Posterior cingulate gyrus (tissue), 11 donors: ENCODE measurements around the gene SLC16A4.
A peak's percentile ranks its signal among the peaks of the same experiment; 100 is the strongest.
"Not testable (repeated sequence)": the region's sequence is repeated elsewhere in the genome, so short reads cannot be mapped to it uniquely, and the experiment has no call there.

Experiments
- DNase-seq, 10 donors: peaks; one replicate each; pipeline versions ENCODE4 v3.0.0 to v3.0.0-alpha.2; 2020 to 2021; ENCODE audit warnings: mixed read lengths in 3 of 10
- intact Hi-C: fragments of 100-400 bp; cut with DNase I; formaldehyde crosslinking; loops from one replicate; pipeline ENCODE4 v1.15.1; 2023

The SLC16A4 gene

DNA sequence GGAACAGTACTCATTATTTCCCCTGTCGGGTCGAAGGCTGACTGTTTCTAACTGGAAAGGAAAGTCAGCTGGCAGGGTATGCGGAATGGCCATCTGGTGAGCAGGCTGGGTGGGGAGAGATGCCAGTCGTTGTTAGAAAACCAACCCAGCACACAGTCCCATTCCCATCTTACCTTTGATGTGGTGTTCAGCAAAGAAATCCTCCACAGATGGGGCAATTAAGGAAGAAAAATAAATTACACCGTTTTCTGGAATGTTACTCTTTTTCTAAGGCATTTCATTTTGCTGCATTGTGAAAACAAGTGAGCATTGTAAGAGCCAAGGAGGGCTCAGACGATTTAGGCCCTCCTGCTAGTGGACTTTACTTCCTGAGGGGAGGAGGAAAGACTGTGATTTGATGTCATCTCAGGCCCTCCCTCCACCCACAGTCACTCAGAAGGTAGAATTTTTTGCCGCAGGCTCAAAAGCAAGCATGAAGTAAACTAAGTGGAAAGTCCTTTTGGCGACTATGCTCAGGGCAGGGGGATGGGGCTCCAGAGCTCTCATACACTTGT lies at the start of gene SLC16A4:
TSS of gene SLC16A4 (minus strand) at position 335 of the 554 bp plus-strand sequence. CDS start 1,703 bp downstream, outside the sequence.
- no peak for DNase-seq
- intact Hi-C loops, result no loop called here

DNA sequence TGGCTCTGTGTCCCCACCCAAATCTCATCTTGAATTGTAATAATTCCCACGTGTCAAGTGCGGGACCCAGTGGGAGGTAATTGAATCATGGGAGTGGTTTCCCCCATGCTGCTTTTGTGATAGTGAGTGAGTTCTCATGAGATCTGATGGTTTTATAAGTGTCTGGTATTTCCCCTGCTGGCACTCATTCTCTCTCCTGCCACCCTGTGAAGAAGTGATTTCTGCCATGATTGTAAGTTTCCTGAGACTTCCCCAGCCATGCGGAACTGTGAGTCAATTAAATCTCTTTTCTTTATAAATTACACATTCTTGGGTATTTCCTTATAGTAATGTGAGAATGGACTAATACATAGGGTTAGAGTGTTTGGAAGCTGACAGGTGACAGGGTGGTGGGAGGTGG lies 49.0 kb upstream of the SLC16A4 start:
- intact Hi-C loops, result not testable (repeated sequence)

DNA sequence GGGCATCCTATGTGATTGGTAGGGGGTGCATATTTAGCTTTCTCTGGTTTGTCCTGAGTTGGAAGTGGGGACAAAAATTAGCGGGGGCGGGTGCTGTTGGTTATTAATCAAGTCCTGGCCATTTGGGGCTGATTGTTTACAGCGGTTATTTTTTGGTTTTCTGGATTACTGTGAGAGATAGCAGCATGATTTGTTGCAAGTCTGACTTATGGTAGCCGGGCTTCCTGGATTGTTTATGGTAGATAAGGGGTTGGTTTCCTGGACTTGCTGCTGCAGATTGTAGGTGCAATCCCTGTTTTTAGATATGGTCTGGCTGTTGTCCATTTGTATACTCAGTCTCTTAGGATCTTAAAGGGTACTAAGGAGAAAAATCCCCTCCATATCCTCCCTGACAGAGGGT lies 48.1 kb upstream of the SLC16A4 start:
- intact Hi-C loops, result no loop called here
- DNase-seq, result no peak

More for the DNA sequence above, 49.0 kb upstream of the SLC16A4 start:
- DNase-seq, result not testable (repeated sequence)

DNA sequence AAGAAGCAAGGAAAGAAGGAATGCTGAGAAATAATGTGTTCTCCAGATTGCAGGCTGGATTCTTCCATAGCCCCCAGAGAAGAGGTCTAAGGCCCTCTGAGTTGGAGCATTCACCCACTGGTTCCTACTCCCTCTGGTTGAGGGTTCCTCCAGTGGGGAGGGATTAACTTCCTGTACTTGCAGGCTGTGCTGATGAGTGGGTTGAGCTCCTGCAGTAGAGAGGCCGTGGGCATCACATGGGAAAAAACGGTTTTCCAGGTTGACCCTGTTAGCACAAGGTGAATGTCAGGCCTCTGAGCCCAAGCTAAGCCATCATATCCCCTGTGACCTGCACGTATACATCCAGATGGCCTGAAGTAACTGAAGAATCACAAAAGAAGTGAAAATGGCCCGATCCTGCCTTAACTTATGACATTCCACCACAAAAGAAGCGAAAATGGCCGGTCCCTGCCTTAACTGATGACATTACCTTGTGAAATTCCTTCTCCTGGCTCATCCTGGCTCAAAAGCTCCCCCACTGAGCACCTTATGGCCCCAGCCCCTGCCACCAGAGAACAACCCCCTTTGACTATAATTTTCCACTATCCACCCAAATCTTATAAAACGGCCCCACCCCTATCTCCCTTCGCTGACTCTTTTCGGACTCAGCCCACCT lies 46.9 kb upstream of the SLC16A4 start:
- DNase-seq, intact Hi-C loops: not testable (repeated sequence)

DNA sequence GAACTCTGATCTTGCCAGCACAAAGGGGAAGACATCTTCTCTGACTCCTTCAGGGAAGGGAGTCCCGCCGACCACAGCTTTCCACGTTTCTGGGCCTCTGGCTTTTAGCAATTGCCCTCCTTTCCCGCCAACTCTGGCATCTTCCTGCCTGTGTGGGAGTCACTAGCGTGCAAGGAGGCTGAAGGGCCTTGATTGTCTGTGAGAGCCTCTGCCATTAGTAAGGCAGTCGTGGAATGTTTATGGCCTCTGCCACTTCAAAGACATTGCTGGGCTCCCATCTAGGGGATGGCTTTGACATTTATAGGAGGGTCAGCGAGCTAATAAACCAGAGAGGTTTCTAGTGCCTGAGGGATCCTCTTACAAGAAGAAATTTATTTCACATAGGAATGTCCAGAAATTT lies 45.8 kb upstream of the SLC16A4 start:
- no peak for DNase-seq
- intact Hi-C loops, result no loop called here

DNA sequence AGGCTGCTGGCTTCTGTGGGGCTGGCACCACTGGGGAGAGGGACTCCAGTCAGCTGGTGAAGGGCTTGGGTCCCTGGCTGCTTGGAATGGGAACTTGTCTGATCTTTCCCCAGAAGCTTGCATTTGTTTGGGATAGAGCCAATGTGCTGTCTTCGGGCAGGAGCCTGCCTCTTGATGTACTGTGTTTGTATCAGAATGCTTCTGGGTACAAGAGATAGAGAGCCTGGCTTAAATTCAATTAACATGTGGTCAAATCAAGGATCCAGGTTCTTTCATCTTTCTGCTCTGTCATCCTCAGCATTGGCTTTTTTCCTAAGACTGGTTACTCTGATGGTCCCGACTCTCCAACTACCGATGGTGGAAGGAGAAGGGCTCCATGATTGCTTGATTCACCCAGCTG lies 44.1 kb upstream of the SLC16A4 start:
- no peak for DNase-seq
- intact Hi-C loops, result no loop called here

DNA sequence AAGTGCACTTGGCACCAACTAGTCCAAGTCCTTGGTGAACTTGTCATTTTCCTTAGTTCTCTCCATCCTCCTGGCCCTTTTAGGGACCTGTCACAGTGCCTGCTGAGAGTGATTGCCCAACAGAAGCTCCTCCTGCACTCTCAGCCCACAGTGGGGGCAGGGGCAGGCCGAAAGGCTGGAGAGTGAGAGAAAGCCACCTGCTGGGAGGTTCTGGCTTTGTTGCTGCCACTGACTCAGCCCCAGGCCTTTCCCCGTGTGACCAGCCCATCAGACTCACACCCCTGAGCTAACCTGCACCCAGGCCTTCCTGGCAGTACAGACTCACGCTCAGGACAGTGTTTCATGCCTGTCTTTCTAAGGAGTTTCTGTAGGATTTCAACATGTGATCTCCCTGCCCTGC lies 43.0 kb upstream of the SLC16A4 start:
- DNase-seq, result no peak
- intact Hi-C loops, result no loop called here

DNA sequence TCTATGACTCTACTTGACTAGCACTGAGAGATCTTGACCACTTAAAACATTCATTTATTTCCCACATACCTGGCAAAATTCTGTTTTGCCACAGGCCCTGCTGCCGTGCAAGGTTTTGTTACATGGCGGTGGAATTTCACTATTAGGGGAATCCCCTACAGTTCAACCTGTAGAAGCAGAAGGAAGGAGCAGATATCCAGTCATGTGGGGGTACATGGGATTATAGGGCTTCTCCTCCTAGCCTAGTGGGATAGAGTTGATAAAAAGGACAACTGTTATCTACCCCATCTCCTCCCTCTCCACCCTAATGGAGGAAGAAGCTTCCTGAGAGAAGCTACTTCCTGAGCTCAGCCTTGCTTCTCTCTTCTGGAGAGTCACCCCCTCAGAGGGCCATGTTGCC lies 42.4 kb upstream of the SLC16A4 start:
- intact Hi-C loops, result no loop called here
- DNase-seq, result no peak

DNA sequence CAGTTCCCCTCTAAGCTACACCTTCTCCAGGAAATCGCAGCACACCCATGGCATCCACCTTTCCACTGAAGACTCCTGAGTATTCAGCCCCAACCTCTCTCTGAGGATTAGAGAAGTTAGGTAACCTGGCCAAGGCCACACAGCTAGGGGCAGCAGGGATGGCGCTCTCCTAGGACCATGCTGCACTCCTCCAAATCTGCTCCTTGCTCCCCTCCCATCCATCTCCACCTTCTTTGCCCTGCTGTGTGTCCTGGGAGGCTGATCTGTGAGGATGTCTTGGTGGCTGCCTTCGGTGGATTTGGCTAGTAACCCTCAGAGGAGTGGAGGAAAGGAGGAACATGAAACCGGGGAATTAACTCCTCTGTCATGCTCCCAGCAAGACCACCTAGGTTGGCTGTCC lies 40.1 kb upstream of the SLC16A4 start:
- no peak for DNase-seq
- intact Hi-C loops, result no loop called here

DNA sequence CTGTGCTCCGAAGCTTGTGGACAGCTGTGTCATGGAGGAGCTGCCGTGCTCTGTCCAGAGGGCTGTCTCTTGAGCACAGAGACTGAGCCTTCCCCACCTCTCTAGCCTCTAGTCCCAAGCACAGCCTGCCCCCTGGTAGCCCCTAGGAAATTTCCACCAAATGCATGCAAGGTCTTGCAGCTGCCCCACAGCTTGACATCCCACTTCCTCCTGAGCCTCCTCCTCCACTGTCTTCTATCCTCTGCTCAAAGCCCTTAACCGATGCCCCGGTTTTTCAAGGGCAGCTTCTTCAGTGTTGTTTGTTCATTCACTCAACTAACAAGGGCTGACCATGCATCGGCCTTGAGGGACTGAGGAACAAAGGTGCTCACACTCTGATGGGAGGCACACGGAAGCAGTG lies 39.5 kb upstream of the SLC16A4 start:
- no peak for DNase-seq
- intact Hi-C loops, result no loop called here

DNA sequence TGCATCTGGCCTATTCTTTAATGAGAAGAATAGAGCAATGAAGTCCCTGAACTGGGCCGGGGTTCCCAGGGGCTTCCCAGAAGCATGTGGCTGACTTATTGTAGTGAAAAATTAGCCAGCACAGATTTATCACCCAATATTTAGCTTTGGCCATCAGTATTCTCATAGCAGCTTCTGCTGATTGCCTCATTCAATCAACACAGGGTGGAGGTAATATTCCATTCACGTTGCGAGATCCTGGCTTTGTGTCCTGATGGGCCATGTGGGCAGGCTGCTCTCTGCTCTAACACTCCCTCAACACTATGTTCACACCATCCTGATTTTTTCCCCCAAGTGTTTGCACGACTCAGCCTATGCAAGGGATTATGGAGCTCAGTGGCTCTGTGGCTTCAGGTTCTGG lies 38.1 kb upstream of the SLC16A4 start:
- intact Hi-C loops, result no loop called here
- no peak for DNase-seq

DNA sequence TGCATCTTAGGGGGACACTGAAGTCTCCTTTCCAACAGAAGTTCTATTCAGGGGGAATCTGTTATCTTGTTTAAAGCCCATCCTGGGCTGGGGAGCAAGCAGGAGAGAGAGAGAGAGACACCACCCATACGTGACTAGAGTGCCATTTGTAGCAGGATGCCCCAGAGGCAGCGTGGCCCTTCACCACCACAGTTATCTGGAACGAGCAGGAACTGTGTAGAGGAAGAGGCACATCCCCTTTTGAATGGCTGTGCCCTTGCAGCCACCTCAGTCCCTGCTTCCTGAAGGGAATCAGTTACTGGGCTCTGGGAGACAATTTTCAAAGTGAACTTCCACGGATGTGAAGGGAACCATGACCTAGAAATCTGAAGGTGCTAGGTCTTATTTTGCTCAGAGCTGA lies 36.0 kb upstream of the SLC16A4 start:
- intact Hi-C loops, result no loop called here
- DNase-seq, result no peak

DNA sequence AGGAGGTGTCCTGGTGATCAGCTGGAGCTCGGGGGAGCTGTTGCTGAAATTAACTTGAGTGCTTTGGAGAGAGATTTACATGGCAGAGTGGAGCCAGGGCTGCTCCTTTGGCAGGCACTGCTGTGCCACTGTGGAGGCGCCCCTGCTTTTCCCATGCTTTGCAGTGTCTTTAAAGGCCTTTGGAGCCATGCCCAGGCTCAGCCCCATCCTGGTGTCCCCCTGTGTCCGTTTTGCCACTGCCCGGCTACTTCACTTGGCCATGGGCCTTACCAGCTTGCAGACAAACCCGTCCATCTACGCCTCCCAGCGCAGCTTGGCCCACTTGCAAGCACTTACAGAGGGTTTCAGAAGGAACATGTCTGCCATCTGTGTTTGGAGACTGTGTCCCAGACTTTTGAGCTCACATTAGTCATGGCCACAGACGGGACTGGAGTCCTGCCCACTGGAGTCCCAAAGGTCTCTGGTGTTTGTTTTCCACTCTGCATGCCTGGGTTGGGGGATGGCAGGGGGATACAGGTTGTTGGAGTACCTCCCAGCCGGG lies 34.9 kb upstream of the SLC16A4 start:
- peak in 6 of 10 donors; percentile 12 to 86 (median 50) for DNase-seq
- intact Hi-C loops, result no loop called here

DNA sequence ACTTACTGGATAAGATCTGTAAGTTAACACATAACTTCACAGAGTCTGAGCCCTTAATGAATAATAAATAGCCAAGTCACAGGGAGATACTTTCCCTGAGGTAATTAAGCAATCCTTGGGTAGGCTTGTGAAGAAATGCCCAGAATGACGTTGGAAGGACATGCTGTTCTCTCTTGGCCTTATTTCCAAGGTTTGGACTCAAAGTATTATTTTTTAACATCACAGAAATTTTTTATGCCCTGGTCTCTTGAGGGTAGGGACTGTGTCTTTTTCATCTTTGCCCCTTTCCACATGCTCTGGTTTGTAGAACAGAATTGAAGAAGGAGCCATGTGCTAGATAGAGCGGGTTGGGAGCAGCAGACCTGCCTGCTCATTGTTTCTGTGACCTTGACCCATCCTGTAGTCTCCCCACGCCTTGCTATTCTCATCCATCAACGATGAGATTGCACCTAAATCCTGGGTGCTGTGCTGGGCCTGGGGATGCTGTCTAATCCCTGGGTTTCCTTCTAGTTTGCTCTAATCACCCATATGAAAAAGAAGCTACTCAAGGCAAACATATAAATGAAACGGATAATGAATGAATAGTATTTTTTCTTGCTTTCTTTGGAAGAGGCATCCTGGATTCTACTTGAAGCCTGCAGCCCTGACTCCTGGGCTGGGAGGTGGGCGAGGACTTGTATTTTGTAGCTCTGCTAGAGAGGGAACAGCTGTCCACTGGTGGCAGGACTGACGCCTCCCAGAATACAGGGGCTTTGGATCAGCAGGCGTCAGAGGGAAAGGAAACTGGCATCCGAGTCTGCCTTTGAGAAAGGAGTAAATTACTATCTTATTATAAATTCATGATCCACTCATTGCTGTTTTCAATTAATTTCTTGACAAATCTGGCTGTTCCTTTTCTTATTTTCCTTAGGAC lies 34.1 kb upstream of the SLC16A4 start:
- intact Hi-C loops, result no loop called here
- peak in 1 of 10 donors; percentile 62 for DNase-seq

DNA sequence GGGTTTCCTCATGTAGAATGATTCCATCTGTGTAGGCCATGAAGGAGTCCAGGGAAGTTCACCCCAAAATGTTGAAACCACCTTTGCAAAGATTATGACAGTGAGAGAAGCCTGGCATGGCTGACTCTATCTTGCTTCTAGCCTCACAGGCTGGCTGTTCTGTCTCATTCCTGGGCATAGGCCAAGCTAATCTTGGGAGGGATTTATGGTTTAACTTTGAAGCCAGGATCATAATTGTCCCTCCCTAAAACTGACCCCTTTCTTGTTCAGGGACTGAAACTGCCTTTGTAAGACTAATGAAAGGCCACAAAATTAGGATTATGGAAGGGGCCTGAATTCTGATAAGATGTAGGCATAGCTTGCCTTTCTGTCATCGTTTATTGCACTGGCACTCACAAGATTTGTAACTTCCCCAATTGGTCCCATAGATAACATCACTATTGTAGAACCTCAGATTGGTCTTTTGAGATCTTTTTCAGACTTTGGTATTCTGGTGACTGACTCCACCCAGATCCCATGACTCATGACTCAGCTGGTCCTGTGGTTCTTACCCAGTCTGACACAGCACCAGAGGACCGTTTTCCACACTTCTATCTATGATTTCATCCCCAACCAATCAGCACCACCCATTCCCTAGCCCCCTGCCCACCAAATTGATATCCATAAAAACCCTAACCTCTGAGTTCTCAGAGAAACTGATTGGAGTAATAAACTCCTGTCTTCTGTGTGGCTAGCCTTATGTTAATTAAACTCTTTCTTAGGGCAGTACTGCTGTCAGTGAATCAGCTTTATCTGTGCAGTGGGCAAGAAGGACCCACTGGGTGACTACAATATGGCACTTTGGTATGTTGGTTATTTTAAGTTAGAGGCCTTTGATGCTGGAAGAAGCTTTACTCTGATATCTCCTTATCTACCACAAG lies 30.3 kb upstream of the SLC16A4 start:
- intact Hi-C loops, result no loop called here
- DNase-seq, result no peak

DNA sequence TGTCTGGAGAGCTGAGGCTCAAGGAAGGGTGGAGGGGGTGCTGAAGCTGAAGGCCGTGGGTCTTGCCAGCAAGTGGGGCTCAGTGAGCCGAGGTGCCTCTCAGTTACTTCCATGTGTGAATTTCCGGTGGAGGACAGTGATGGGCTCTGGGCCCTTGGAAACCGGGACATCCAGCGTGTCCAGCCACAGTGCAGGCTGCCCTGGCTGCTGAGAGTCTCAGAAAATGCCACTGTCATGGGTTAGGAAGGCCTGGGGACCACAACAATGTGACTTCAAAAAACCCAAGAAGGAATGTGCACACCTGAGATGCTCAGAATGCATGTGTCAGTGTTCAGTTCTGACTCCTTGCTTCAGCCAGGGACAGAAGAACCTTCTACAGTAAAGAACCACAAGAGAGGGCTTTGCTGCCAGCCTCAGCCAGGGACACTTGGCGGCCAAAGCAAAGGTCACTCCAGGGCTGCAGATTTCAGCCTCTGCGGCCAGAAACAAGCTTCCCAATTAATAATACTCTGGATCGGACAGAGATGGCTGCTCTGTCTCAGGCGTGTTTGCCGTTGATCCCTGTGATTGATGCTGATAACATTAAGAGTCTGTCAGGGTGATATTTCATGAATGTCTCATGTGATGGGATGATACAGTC lies 29.3 kb upstream of the SLC16A4 start:
- intact Hi-C loops, result no loop called here
- DNase-seq, result peak in 1 of 10 donors; percentile 39

DNA sequence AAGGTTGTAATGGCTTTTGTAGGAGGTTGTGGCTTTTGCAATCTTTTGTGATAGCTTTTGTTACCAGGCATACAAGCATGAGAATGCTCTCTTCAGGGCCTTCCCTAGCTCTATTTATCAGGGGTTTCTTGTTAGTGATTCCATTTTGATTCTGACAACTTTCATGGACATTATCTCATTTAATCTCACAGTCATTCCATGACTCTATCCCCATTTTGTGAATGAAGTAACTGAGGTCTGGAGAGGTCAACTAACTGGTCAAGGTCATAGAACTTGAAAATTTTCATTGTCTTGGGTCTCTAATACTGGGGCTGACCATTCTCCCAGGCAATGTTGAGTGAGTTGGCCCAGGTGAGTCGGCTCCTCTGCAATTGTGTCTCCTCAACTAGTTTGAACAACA lies 27.9 kb upstream of the SLC16A4 start:
- no peak for DNase-seq
- intact Hi-C loops, result no loop called here

DNA sequence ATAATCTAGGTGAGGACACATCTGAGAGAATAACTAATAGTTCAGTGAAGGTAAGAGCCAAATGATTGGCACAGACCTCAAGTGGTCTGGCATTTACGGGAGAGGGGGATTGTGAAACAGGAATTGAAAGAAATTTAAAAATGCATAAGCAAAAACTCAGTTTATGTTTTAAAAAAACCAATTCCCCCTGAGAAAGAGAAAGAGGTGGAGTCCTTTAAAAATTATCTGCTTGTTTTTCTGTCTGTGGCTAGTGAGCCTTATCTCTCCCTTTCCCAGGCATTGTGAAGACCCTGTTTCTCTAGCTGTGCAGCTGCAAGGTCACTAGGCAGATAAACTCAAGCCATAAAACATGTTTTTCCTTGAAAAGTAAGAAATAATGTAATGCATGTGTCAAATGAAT lies 22.2 kb upstream of the SLC16A4 start:
- DNase-seq, intact Hi-C loops: not testable (repeated sequence)

DNA sequence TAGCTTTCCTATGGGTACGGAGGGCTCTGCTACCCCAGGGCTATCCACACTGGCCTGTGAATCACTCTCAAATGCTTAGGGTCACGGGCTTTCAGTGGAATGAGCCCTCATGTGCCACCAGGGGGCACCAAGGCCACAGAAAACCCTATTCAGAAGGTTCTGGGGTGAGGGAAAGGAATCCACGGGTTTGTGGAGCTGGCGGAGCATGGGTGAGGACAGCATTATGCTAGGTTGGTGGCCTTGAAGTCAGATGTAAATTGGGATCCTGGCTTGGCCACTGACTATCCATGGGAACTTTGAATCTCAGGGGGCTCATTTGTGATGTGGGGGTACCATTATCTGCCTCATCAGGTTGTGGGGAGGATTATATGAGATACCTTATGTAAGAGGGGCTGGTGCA lies 21.8 kb upstream of the SLC16A4 start:
- peak; percentile 28 to 93 (median 65) for DNase-seq

More for the DNA sequence above, 21.8 kb upstream of the SLC16A4 start:
- intact Hi-C loops, result loop anchor here (1.0 kb wide), 1 partner anchor 48 kb away; no protein-coding TSS in a partner anchor
